Measurements from ENCODE around the gene PDE3B. TPM values are rescaled to one million over a fixed set of nuclear protein-coding genes. Genes with fewer than 3 reads are reported as not detected.
"Not testable (repeated sequence)": the region's sequence is repeated elsewhere in the genome, so short reads cannot be mapped to it uniquely, and the experiment has no call there.

The PDE3B gene
- total RNA-seq (ENCODE audit: unreplicated experiment) = 14.1 TPM
- long read RNA-seq, partial matches to known transcripts = 1 of 1 reads
- long read RNA-seq, other reads (novel, unspliced or antisense) = 0 of 1 reads

DNA sequence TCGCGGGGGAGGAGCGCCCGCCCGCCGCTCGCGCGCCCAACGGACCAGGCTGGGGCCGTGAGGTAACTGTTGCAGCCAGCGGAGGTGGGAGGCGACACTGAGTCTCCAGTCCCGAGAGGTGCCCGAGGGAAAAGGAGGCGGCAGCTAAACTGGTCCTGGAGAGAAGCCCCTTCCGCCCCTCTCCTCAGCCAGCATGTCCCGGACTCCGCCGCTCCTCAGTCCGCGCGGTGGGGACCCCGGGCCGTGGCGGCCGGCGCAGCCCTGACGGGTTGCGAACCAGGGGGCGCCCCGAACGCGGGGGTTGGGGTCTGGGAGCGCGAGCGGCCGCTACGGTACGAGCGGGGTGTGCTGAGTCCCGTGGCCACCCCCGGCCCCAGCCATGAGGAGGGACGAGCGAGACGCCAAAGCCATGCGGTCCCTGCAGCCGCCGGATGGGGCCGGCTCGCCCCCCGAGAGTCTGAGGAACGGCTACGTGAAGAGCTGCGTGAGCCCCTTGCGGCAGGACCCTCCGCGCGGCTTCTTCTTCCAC is at the start of gene PDE3B:
Gene PDE3B, plus strand, starts transcription at position 108 of the 529 bp plus-strand sequence. Its CDS starts 272 bp downstream, at position 380.
- no peak within 1 kb of the TSS for H3K27ac Mint-ChIP-seq (ENCODE audit: unreplicated experiment)
- TF ChIP-seq, protein P1, sequence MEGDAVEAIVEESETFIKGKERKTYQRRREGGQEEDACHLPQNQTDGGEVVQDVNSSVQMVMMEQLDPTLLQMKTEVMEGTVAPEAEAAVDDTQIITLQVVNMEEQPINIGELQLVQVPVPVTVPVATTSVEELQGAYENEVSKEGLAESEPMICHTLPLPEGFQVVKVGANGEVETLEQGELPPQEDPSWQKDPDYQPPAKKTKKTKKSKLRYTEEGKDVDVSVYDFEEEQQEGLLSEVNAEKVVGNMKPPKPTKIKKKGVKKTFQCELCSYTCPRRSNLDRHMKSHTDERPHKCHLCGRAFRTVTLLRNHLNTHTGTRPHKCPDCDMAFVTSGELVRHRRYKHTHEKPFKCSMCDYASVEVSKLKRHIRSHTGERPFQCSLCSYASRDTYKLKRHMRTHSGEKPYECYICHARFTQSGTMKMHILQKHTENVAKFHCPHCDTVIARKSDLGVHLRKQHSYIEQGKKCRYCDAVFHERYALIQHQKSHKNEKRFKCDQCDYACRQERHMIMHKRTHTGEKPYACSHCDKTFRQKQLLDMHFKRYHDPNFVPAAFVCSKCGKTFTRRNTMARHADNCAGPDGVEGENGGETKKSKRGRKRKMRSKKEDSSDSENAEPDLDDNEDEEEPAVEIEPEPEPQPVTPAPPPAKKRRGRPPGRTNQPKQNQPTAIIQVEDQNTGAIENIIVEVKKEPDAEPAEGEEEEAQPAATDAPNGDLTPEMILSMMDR (IDR thresholded peaks at IDR 0.05; ENCODE audit: partially characterized antibody, unreplicated experiment) = no peak

DNA sequence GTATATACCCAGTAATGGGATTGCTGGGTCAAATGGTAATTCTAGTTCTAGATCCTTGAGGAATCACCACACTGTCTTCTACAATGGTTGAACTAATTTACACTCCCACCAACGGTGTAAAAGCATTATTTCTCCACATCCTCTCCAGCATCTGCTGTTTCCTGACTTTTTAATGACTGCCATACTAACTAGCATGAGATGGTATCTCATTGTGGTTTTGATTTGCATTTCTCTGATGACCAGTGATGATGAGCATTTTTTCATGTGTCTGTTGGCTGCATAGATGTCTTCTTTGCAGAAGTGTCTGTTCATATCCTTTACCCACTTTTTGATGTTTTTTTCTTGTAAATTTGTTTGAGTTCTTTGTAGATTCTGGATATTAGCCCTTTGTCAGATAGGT is 48.3 kb upstream of the PDE3B start:
- H3K27ac Mint-ChIP-seq (ENCODE audit: unreplicated experiment); DNase-seq; H3K27me3 Mint-ChIP-seq (ENCODE audit: unreplicated experiment); H3K4me1 Mint-ChIP-seq (ENCODE audit: low read depth, unreplicated experiment); H3K4me3 Mint-ChIP-seq (ENCODE audit: unreplicated experiment): not testable (repeated sequence)
- peaks cover 22% of the 10 kb centered on the region for H3K36me3 Mint-ChIP-seq (ENCODE audit: unreplicated experiment)
- H3K9me3 Mint-ChIP-seq (ENCODE audit: unreplicated experiment) = peaks cover 11% of the 10 kb centered on the region

More for the DNA sequence above, at the start of gene PDE3B:
- H3K4me1 Mint-ChIP-seq (ENCODE audit: low read depth, unreplicated experiment) = peaks cover 5% of the 10 kb centered on the region
- H3K4me3 Mint-ChIP-seq (ENCODE audit: unreplicated experiment) = peak within 1 kb of the TSS; percentile 84
- H3K27me3 Mint-ChIP-seq (ENCODE audit: unreplicated experiment) = peaks cover 5% of the 10 kb centered on the region
- peaks cover 2% of the 10 kb centered on the region for H3K9me3 Mint-ChIP-seq (ENCODE audit: unreplicated experiment)
- DNase-seq = peak; percentile 81
- H3K36me3 Mint-ChIP-seq (ENCODE audit: unreplicated experiment) = peaks cover 4% of the 10 kb centered on the region

DNA sequence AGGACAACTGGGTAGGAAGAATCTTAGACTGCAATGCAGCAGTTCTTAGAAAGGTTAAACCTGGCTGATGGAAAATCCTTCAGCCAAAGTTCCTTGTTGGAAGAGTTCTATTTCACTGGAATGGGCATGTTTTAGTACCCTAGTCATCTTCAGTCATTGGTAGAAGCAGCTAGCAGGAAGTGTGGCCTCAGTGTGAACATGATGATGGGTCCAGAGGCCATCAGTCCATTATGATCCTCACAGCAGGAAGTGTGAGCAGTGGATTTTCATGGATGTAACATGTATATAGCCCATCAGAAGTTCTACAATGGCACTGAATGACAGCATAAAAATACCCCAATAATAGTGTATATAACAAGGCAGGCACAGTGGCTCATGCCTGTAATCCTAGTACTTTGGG is 35.9 kb upstream of the PDE3B start:
- H3K27ac Mint-ChIP-seq (ENCODE audit: unreplicated experiment) = no peak overlapping the region
- H3K9me3 Mint-ChIP-seq (ENCODE audit: unreplicated experiment) = peaks cover 2% of the 10 kb centered on the region
- peaks cover 4% of the 10 kb centered on the region for H3K36me3 Mint-ChIP-seq (ENCODE audit: unreplicated experiment)
- H3K4me1 Mint-ChIP-seq (ENCODE audit: low read depth, unreplicated experiment) = no peaks in the 10 kb centered on the region
- no peak overlapping the region for H3K4me3 Mint-ChIP-seq (ENCODE audit: unreplicated experiment)
- H3K27me3 Mint-ChIP-seq (ENCODE audit: unreplicated experiment) = no peaks in the 10 kb centered on the region
- TF ChIP-seq, protein P1 (IDR thresholded peaks at IDR 0.05; ENCODE audit: partially characterized antibody, unreplicated experiment) = no peak
- DNase-seq = no peak

DNA sequence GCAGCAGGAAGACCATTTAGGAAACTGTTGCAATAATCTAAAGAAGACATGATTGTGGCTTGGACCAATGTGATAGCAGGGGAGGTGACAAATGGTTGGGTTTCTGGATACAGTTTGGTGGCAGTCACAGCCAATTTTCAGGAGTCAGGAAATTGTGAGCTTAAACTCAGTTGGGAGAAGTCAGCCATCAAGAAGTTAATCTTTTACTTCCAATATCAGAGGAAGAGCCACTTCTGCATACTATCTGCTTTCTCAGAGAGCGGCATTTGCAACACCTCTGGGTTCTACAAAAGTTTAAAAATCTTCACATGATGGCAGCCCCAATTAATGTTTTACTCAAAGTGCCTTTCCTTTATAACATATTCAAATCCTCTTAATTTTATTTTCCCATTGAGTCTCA is 33.7 kb upstream of the PDE3B start:
- Mint-ChIP-seq H3K27ac (ENCODE audit: unreplicated experiment) (no peak overlapping the region), H3K4me1 (ENCODE audit: low read depth, unreplicated experiment) (no peaks in the 10 kb centered on the region), H3K27me3 (ENCODE audit: unreplicated experiment) (no peaks in the 10 kb centered on the region), H3K36me3 (ENCODE audit: unreplicated experiment) (peaks cover 4% of the 10 kb centered on the region), H3K9me3 (ENCODE audit: unreplicated experiment) (peaks cover 2% of the 10 kb centered on the region), H3K4me3 (ENCODE audit: unreplicated experiment) (no peak overlapping the region)
- TF ChIP-seq, protein P1 (IDR thresholded peaks at IDR 0.05; ENCODE audit: partially characterized antibody, unreplicated experiment) = no peak
- DNase-seq = no peak

DNA sequence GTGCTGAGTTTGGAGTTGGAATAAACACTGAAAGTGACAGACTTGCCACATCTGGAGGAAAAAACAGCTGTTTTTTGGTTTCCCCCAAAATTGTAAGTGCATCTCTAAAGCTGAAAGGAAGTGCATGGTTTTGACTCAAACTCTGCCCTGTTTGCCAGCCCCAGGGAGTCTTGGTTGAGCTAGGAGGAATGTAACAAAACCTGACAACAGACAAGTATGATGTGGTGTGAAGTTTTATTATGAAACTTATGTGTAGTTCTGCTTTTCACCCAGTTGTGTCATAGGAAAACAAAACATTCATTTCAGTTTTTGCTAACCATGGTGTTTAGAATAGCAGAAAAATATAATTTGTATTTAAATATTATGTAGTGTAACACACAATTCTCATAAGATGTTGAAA is 31.7 kb upstream of the PDE3B start:
- Mint-ChIP-seq H3K27ac (ENCODE audit: unreplicated experiment) (no peak overlapping the region), H3K4me1 (ENCODE audit: low read depth, unreplicated experiment) (no peaks in the 10 kb centered on the region), H3K27me3 (ENCODE audit: unreplicated experiment) (no peaks in the 10 kb centered on the region), H3K4me3 (ENCODE audit: unreplicated experiment) (no peak overlapping the region), H3K36me3 (ENCODE audit: unreplicated experiment) (peaks cover 4% of the 10 kb centered on the region), H3K9me3 (ENCODE audit: unreplicated experiment) (no peaks in the 10 kb centered on the region)
- DNase-seq = no peak
- TF ChIP-seq, protein P1 (IDR thresholded peaks at IDR 0.05; ENCODE audit: partially characterized antibody, unreplicated experiment) = no peak
